HepG2 (cell line): ENCODE results near the gene EPO. TPM values are rescaled to one million over a fixed set of nuclear protein-coding genes. Genes with fewer than 3 reads are reported as not detected.
A peak's percentile ranks its signal among the peaks of the same experiment; 100 is the strongest.

Source experiments
- ATAC-seq: fragments of 200-7000 bp; cut with Tn5 transposase; 3 replicates; pipeline ENCODE4 v1.9.1; 2020; ENCODE audit warnings: mild to moderate bottlenecking, moderate library complexity
- BruUV-seq: library from RNA; stranded (reverse); fragments of 400-500 nt; replicated peaks from 2 replicates; lab custom pipeline; 2021; lab: Mats Ljungman, UMichigan
- CTCF ChIA-PET: fragments of 300-600 bp; formaldehyde crosslinking; extraction: SDS; loops from one replicate; lab custom pipeline; 2021; ENCODE audit warnings: low total read pairs, inconsistent platforms, low intra/inter-chr PET ratio; lab: Yijun Ruan, JAX
- POLR2A ChIA-PET: fragments of 350-600 bp; sonication (Branson Sonifier 250); formaldehyde crosslinking; loops from one replicate; lab custom pipeline; 2020; ENCODE audit warnings: antibody characterized with exemption, inconsistent platforms; lab: Yijun Ruan, JAX
- DNase-seq: peaks from one replicate; pipeline ENCODE4 v3.0.0-alpha.2; 2015; ENCODE audit warnings: low spot score
- FAIRE-seq: peaks from 3 replicates; lab custom pipeline; 2011; peaks lifted over from hg19 to GRCh38; lab: Jason Lieb, UNC
- H2AFZ ChIP-seq: one replicate; pipeline ENCODE4 v1.6.1; 2011; ENCODE audit warnings: low read length, inconsistent platforms
- H3K27ac ChIP-seq: fragments of 300-600 bp; 3 replicates; pipeline ENCODE4 v1.8.0; 2011; ENCODE audit warnings: mixed run types, mild to moderate bottlenecking, mixed read lengths, low read length, inconsistent platforms; ENCODE audit not compliant: insufficient read depth; ENCODE audit errors: extremely low read length
- H3K27me3 ChIP-seq, 2 experiments: fragments of 200-600 bp in 1 of 2; 2 replicates in 1 of 2; 3 replicates in 1 of 2; pipeline versions ENCODE4 v1.6.0 to v1.8.0; 2011; ENCODE audit warnings: low read length in 2 of 2, mild to moderate bottlenecking in 2 of 2, moderate library complexity in 2 of 2, inconsistent platforms in 1 of 2; ENCODE audit not compliant: insufficient read depth in 2 of 2, control insufficient read depth in 1 of 2
- H3K36me3 ChIP-seq, 2 experiments: fragments of 200-600 bp in 1 of 2; replicated peaks in 1 of 2; 2 replicates in 1 of 2; 3 replicates in 1 of 2; pipeline versions ENCODE4 v1.5.1 to v1.8.0; 2011; ENCODE audit warnings: low read length in 2 of 2, inconsistent platforms in 1 of 2; ENCODE audit not compliant: insufficient read depth in 2 of 2, control insufficient read depth in 1 of 2
- H3K4me1 ChIP-seq: 2 replicates; pipeline ENCODE4 v1.5.1; 2012; ENCODE audit warnings: low read length, inconsistent platforms; ENCODE audit not compliant: insufficient read depth
- H3K4me2 ChIP-seq: 2 replicates; pipeline ENCODE4 v1.6.0; 2011; ENCODE audit warnings: low read depth, low read length, inconsistent platforms
- H3K4me3 ChIP-seq, 3 experiments: fragments of 200-600 bp in 1 of 3; sonication (generic), shearing (Covaris generic) in 1 of 3; replicated peaks in 1 of 3; 2 replicates each; pipeline ENCODE4 v1.5.1; 2011 to 2016; ENCODE audit warnings: low read length in 3 of 3, inconsistent platforms in 2 of 3, low read depth in 2 of 3, mild to moderate bottlenecking in 2 of 3, control low read depth in 1 of 3, mixed read lengths in 1 of 3; ENCODE audit not compliant: insufficient read depth in 1 of 3
- H3K79me2 ChIP-seq: one replicate; pipeline ENCODE4 v1.6.1; 2011; ENCODE audit warnings: low read length, inconsistent platforms; ENCODE audit not compliant: insufficient read depth
- H3K9ac ChIP-seq: 2 replicates; pipeline ENCODE4 v1.6.0; 2011; ENCODE audit warnings: mild to moderate bottlenecking, low read depth, low read length, inconsistent platforms; ENCODE audit not compliant: insufficient read depth
- H3K9me3 ChIP-seq: 2 replicates; pipeline ENCODE4 v1.5.1; 2012; ENCODE audit warnings: mild to moderate bottlenecking, low read length
- H4K20me1 ChIP-seq: 2 replicates; pipeline ENCODE4 v1.6.0; 2011; ENCODE audit warnings: inconsistent platforms, mild to moderate bottlenecking, low read length, moderate library complexity; ENCODE audit not compliant: insufficient read depth
- KAT8 ChIP-seq: IDR thresholded peaks from 2 replicates; pipeline ENCODE4 v1.6.1; 2016; ENCODE audit warnings: missing genetic modification reagents, missing compliant biosample characterization
- ZNF292 ChIP-seq: sonication (generic); formaldehyde crosslinking; IDR thresholded peaks from 2 replicates; pipeline ENCODE4 v1.8.1; 2022; ENCODE audit warnings: mild to moderate bottlenecking, low read depth, missing genetic modification reagents, borderline replicate concordance
- ZNF552 ChIP-seq: sonication (generic); formaldehyde crosslinking; IDR thresholded peaks from 2 replicates; pipeline ENCODE4 v1.9.0; 2022; ENCODE audit warnings: missing genetic modification reagents, mild to moderate bottlenecking, borderline replicate concordance
- ZNF629 ChIP-seq: sonication (generic); formaldehyde crosslinking; conservative IDR thresholded peaks from 2 replicates; pipeline ENCODE4 v1.5.0; 2020; ENCODE audit warnings: missing genetic modification reagents
- ZNF720 ChIP-seq: sonication (generic); formaldehyde crosslinking; IDR thresholded peaks from 2 replicates; pipeline ENCODE4 v1.4.0; 2020; ENCODE audit warnings: missing genetic modification reagents
- ZNF83 ChIP-seq: sonication (generic); formaldehyde crosslinking; IDR thresholded peaks from 2 replicates; pipeline ENCODE4 v1.4.0; 2020; ENCODE audit warnings: missing genetic modification reagents, mild to moderate bottlenecking, borderline replicate concordance
- ZNF891 ChIP-seq: sonication (generic); formaldehyde crosslinking; IDR thresholded peaks from 2 replicates; pipeline ENCODE4 v1.5.0; 2020; ENCODE audit warnings: mild to moderate bottlenecking, missing genetic modification reagents
- WGBS: methylation state at CpG from one replicate; pipeline ENCODE4 v1.1.6; 2017; ENCODE audit warnings: low lambda C conversion rate; 5-methylcytosine and 5-hydroxymethylcytosine counted together
- in situ Hi-C: cut with HindIII; loops from 2 replicates; pipeline ENCODE4 v1.10.0; 2017; ENCODE audit warnings: low pct_unique_long_range_greater_than_20kb; ENCODE audit not compliant: extremely low pct_ligation_motif_present
- intact Hi-C: fragments of 100-400 bp; cut with micrococcal nuclease; formaldehyde crosslinking; loops from one replicate; pipeline ENCODE4 v1.10.0; 2022; ENCODE audit not compliant: unreplicated experiment
- polyA plus RNA-seq, 8 experiments: library from polyadenylated mRNA; depleted of rRNA in 3 of 8; stranded (reverse) in 7 of 8; unstranded in 1 of 8; fragments of >200 nt; fragmentation: Illumina TruSeq in 4 of 8; extraction: Trizol in 4 of 8; gene quantifications; 2 replicates each; pipeline versions ENCODE4 v1.2.1 to v1.2.3, GENCODE V29; 2011 to 2016; ENCODE audit warnings: low read depth in 4 of 8, missing spikeins in 1 of 8, mixed read lengths in 1 of 8; ENCODE audit not compliant: insufficient read depth in 1 of 8
- total RNA-seq, 5 experiments: library from RNA; depleted of rRNA; stranded (reverse); fragments of >200 nt; fragmentation: Illumina TruSeq; extraction: Trizol; gene quantifications; 2 replicates each; pipeline ENCODE4 v1.2.3, GENCODE V29; 2016; ENCODE audit warnings: low read depth in 1 of 5
- TF ChIP-seq, protein P1 (sequence below): sonication (generic); formaldehyde crosslinking; IDR thresholded peaks from 2 replicates; pipeline ENCODE4 v1.4.0; 2020; ENCODE audit warnings: mild to moderate bottlenecking, low read depth, missing genetic modification reagents
- TF ChIP-seq, protein P2 (sequence below): IDR thresholded peaks from 2 replicates; pipeline ENCODE4 v1.6.1; 2016; ENCODE audit warnings: missing compliant biosample characterization, missing genetic modification reagents, borderline replicate concordance
- TF ChIP-seq, protein P3 (sequence below): sonication (generic); formaldehyde crosslinking; conservative IDR thresholded peaks from 2 replicates; pipeline ENCODE4 v1.4.0; 2020; ENCODE audit warnings: missing genetic modification reagents
- TF ChIP-seq, protein P4 (sequence below): sonication (generic); formaldehyde crosslinking; IDR thresholded peaks from 2 replicates; pipeline ENCODE4 v1.4.0; 2020; ENCODE audit warnings: mild to moderate bottlenecking, missing genetic modification reagents

The EPO gene
- total and polyA plus RNA-seq, 2 of the 13 experiments (the other 11 are each of a cell fraction or from before 2014, with no cell fraction given): 10.3 to 25.7 TPM

DNA sequence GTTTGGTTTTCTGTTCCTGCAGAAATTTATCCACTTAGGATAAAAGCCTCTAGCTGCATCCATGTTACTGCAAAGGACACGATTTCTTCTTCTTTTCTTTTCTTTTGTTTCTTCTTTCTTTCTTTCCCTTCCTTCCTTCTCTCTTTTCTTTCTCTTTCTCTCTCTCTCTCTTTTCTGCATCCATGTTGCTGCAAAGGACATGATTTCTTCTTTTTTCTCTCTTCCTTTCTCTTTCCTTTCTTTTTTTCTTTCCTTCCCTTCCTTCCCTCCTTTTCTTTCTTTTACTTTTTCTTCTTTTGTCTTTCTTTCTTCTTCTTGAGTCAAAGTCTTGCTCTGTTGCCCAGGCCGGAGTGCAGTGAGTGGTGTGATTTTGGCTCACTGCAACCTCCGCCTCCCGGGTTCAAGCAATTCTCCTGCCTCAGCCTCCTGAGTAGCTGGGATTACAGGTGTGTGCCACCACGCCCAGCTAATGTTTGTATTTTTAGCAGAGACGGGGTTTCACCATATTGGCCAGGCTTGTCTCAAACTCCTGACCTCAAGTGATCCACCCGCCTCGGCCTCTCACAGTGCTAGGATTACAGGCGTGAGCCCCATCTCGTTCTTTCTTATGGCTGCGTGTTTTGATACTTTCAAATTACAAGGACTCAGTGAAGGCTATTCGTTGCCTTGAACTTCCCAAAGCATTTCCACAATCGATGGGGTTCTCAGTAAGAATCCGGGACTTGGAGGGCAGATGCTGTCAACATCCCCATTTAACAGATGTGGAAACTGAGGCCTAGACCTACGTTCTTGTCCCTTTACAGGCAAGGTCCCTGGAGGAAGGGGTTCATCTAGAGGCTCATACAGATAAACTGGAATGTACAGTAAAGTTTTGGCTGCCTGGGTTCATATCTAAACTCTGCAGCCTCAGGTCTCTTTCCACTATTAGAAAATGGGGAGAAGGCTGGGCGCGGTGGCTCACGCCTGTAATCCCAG, 48.6 kb upstream of the EPO start:
- no peak overlapping the region for H3K4me3 ChIP-seq
- H3K9ac ChIP-seq: no peak overlapping the region
- H3K27ac ChIP-seq: no peak overlapping the region
- ATAC-seq (no peak), FAIRE-seq (no peak), DNase-seq (no peak)
- peaks cover 0 to 4% of the 10 kb centered on the region in 2 experiments; a peak in 2 of 5 replicates for H3K27me3 ChIP-seq
- no peaks in the 10 kb centered on the region for H3K9me3 ChIP-seq
- no peak overlapping the region for H2AFZ ChIP-seq
- TF ChIP-seq ZNF629 (CRISPR knock-in tag): peak; percentile 80
- TF ChIP-seq ZNF552 (CRISPR knock-in tag): no peak
- no peak overlapping the region for H3K4me2 ChIP-seq
- H3K4me1 ChIP-seq: peaks cover 11% of the 10 kb centered on the region; the same call in 1 of the 2 replicates
- ChIA-PET CTCF (no interaction called here), POLR2A (no interaction called here)
- no TSS peak for BruUV-seq
- H4K20me1 ChIP-seq: peaks cover 3% of the 10 kb centered on the region; the same call in 1 of the 2 replicates
- WGBS: 64% methylated on average over 18 of the region's 18 CpGs
- intact Hi-C loops (no loop called here), in situ Hi-C loops (no loop called here)
- H3K36me3 ChIP-seq: peaks cover 0 to 3% of the 10 kb centered on the region in 2 experiments; a peak in 2 of 5 replicates
- H3K79me2 ChIP-seq: peaks cover 9% of the 10 kb centered on the region

DNA sequence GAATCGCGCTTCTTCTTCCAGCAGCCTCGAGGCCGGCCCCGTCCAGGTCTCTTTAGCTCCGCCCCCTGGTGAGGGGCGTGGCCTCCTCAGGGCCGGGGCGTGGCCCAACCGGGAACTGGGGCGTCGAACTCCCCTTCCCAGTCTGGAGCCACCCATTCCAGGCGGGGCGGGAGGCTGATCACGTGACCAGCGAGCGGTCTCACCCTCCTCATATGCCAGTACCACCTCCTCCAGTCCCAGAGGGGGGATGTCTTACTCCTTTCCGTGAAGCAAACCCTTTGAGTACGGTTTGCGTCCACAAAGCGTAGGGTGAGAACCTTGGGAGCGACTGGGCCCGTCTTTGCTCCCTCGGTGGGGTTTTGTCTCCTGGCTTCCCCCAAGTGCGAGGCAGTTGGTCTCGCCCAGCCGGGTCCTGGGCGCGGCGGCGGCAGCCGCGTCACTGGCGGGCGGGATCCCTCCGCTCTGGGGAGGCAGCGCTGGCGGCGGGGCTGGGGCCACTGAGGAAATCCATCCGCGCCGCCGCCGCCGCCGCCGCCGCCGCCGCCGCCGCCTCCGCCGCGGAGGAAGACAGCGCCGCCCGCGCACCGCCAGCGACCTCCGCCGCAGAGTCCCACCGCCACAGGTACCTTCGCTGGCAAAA, 46.8 kb upstream of the EPO start, which contains the start of gene GNB2:
GNB2 (plus strand) TSS at position 439 of the 640 bp plus-strand sequence. CDS start 2,526 bp downstream, outside the sequence.
- FAIRE-seq (peak; percentile 97), ATAC-seq (peak; percentile 65), DNase-seq (peak; percentile 96)
- POLR2A ChIA-PET: interaction anchor here (0.7 to 1.4 kb wide), 21 partner anchors 12 to 465 kb away, joined by 3 to 18 read pairs (median 4); partner anchors contain the start of genes ACTL6B, FBXO24, GIGYF1 and LRCH4
- H2AFZ ChIP-seq: peak within 1 kb of the TSS; percentile 94
- H3K27me3 ChIP-seq: peaks cover 0 to 4% of the 10 kb centered on the region in 2 experiments; a peak in 2 of 5 replicates
- H3K79me2 ChIP-seq: peaks cover 9% of the 10 kb centered on the region
- intact Hi-C loops: loop anchor here (1.0 kb wide), 2 partner anchors 31 to 52 kb away; no protein-coding TSS in a partner anchor
- H3K4me3 ChIP-seq: peak within 1 kb of the TSS; percentile 92 to 97 (median 96)
- CTCF ChIA-PET: no interaction called here
- H3K4me1 ChIP-seq: peaks cover 20% of the 10 kb centered on the region
- 0% methylated on average over 1 of the region's 65 CpGs for WGBS
- peak within 1 kb of the TSS; percentile 93 for H3K9ac ChIP-seq
- BruUV-seq: no TSS peak
- peak within 1 kb of the TSS; percentile 80 for H3K4me2 ChIP-seq
- peaks cover 6% of the 10 kb centered on the region; the same call in 1 of the 2 replicates for H4K20me1 ChIP-seq
- H3K9me3 ChIP-seq: no peaks in the 10 kb centered on the region
- in situ Hi-C loops: no loop called here
- H3K27ac ChIP-seq: peak within 1 kb of the TSS; percentile 96
- H3K36me3 ChIP-seq: peaks cover 14 to 21% of the 10 kb centered on the region in 2 experiments; a peak in 4 of 5 replicates
- peak; percentile 73; the same call in 1 of the 2 replicates for TF ChIP-seq ZNF891 (CRISPR knock-in tag)
- TF ChIP-seq, protein P1, sequence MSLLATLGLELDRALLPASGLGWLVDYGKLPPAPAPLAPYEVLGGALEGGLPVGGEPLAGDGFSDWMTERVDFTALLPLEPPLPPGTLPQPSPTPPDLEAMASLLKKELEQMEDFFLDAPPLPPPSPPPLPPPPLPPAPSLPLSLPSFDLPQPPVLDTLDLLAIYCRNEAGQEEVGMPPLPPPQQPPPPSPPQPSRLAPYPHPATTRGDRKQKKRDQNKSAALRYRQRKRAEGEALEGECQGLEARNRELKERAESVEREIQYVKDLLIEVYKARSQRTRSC (CRISPR knock-in tag): no peak
- TF ChIP-seq ZNF292 (CRISPR knock-in tag): no peak
- TF ChIP-seq, protein P2, sequence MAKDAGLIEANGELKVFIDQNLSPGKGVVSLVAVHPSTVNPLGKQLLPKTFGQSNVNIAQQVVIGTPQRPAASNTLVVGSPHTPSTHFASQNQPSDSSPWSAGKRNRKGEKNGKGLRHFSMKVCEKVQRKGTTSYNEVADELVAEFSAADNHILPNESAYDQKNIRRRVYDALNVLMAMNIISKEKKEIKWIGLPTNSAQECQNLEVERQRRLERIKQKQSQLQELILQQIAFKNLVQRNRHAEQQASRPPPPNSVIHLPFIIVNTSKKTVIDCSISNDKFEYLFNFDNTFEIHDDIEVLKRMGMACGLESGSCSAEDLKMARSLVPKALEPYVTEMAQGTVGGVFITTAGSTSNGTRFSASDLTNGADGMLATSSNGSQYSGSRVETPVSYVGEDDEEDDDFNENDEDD: peak; percentile 64; the same call in 1 of the 2 replicates
- TF ChIP-seq, protein P3, sequence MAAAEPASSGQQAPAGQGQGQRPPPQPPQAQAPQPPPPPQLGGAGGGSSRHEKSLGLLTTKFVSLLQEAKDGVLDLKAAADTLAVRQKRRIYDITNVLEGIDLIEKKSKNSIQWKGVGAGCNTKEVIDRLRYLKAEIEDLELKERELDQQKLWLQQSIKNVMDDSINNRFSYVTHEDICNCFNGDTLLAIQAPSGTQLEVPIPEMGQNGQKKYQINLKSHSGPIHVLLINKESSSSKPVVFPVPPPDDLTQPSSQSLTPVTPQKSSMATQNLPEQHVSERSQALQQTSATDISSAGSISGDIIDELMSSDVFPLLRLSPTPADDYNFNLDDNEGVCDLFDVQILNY (CRISPR knock-in tag): no peak; the same call in 1 of the 2 replicates
- no peak for TF ChIP-seq ZNF720 (CRISPR knock-in tag)
- peak; percentile 84 for TF ChIP-seq KAT8
- TF ChIP-seq ZNF83: no peak
- TF ChIP-seq, protein P4, sequence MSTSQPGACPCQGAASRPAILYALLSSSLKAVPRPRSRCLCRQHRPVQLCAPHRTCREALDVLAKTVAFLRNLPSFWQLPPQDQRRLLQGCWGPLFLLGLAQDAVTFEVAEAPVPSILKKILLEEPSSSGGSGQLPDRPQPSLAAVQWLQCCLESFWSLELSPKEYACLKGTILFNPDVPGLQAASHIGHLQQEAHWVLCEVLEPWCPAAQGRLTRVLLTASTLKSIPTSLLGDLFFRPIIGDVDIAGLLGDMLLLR (CRISPR knock-in tag): no peak
